CD14-positive monocyte (primary cell): ENCODE data around the gene DNAI2. TPM values are rescaled to one million over a fixed set of nuclear protein-coding genes. Genes with fewer than 3 reads are reported as not detected.
A peak's percentile ranks its signal among the peaks of the same experiment; 100 is the strongest.

Source experiments
- DNase-seq, 3 donors: peaks; one replicate each; pipeline ENCODE4 v3.0.0-alpha.2; 2011 to 2022
- H2AFZ ChIP-seq: 2 replicates; pipeline ENCODE4 v1.6.0; 2012; ENCODE audit warnings: mild to moderate bottlenecking, low read depth, low read length, inconsistent platforms; ENCODE audit not compliant: insufficient read depth, poor library complexity, severe bottlenecking
- H3K27ac ChIP-seq, 2 donors: 1 replicate in 1 of 2; 2 replicates in 1 of 2; pipeline ENCODE4 v1.5.1; 2012 to 2013; ENCODE audit warnings: low read length in 2 of 2, control low read depth in 1 of 2, inconsistent platforms in 1 of 2, low read depth in 1 of 2, mild to moderate bottlenecking in 1 of 2
- H3K27me3 ChIP-seq, 2 donors: one replicate each; pipeline versions ENCODE4 v1.6.0 to v1.6.1; 2011 to 2013; ENCODE audit warnings: low read length in 2 of 2; ENCODE audit not compliant: control insufficient read depth in 2 of 2, insufficient read depth in 2 of 2
- H3K36me3 ChIP-seq, 2 donors: replicated peaks in 1 of 2; 1 replicate in 1 of 2; 2 replicates in 1 of 2; pipeline versions ENCODE4 v1.5.1 to v1.6.1; 2012 to 2013; ENCODE audit warnings: low read length in 2 of 2, control low read depth in 1 of 2, inconsistent platforms in 1 of 2, mild to moderate bottlenecking in 1 of 2; ENCODE audit not compliant: insufficient read depth in 2 of 2, control insufficient read depth in 1 of 2
- H3K4me1 ChIP-seq, 2 donors: 1 replicate in 1 of 2; 2 replicates in 1 of 2; pipeline versions ENCODE4 v1.5.1 to v1.6.1; 2012 to 2013; ENCODE audit warnings: low read length in 2 of 2, control low read depth in 1 of 2, inconsistent platforms in 1 of 2, mild to moderate bottlenecking in 1 of 2, moderate library complexity in 1 of 2; ENCODE audit not compliant: insufficient read depth in 2 of 2, control insufficient read depth in 1 of 2
- H3K4me2 ChIP-seq: replicated peaks from 2 replicates; pipeline ENCODE3; 2012; ENCODE audit warnings: low read length, moderate library complexity, mild to moderate bottlenecking; ENCODE audit not compliant: poor library complexity, severe bottlenecking; ENCODE audit errors: extremely low read depth
- H3K4me3 ChIP-seq, 3 experiments: fragments of 200-600 bp in 1 of 3; sonication (generic) in 1 of 3; replicated peaks in 1 of 3; 1 replicate in 2 of 3; 2 replicates in 1 of 3; pipeline ENCODE4 v1.5.1; 2011 to 2013; ENCODE audit warnings: low read length in 3 of 3, mild to moderate bottlenecking in 3 of 3, control low read depth in 2 of 3, low read depth in 2 of 3, inconsistent platforms in 1 of 3, moderate library complexity in 1 of 3
- H3K79me2 ChIP-seq: 2 replicates; pipeline ENCODE4 v1.6.0; 2012; ENCODE audit warnings: mild to moderate bottlenecking, control low read depth, inconsistent platforms, low read length, moderate library complexity; ENCODE audit not compliant: insufficient read depth
- H3K9ac ChIP-seq: 2 replicates; pipeline ENCODE4 v1.6.0; 2017; ENCODE audit warnings: low read length, mild to moderate bottlenecking; ENCODE audit not compliant: insufficient read depth, poor library complexity, severe bottlenecking
- H3K9me3 ChIP-seq, 2 donors: replicated peaks in 1 of 2; 1 replicate in 1 of 2; 2 replicates in 1 of 2; pipeline versions ENCODE4 v1.5.1 to v1.6.1; 2012 to 2013; ENCODE audit warnings: low read length in 2 of 2, control low read depth in 1 of 2; ENCODE audit not compliant: control insufficient read depth in 1 of 2, insufficient read depth in 1 of 2
- H4K20me1 ChIP-seq: 2 replicates; pipeline ENCODE4 v1.6.0; 2012; ENCODE audit warnings: mild to moderate bottlenecking, low read length, control low read depth, moderate library complexity; ENCODE audit not compliant: insufficient read depth
- H3K27ac Mint-ChIP-seq, 7 donors: one replicate each; pipeline ENCODE4 v1.8.0; 2020; ENCODE audit warnings: mild to moderate bottlenecking in 7 of 7, mixed read lengths in 7 of 7, moderate library complexity in 6 of 7, inconsistent platforms in 2 of 7
- H3K27me3 Mint-ChIP-seq, 3 donors: one replicate each; pipeline ENCODE4 v1.8.0; 2021 to 2022; ENCODE audit warnings: low read depth in 3 of 3, mild to moderate bottlenecking in 3 of 3, mixed read lengths in 3 of 3, moderate library complexity in 3 of 3, inconsistent platforms in 1 of 3
- H3K36me3 Mint-ChIP-seq, 2 donors: one replicate each; pipeline ENCODE4 v1.8.0; 2020; ENCODE audit warnings: mixed read lengths in 2 of 2, inconsistent platforms in 1 of 2, mild to moderate bottlenecking in 1 of 2
- H3K4me1 Mint-ChIP-seq: one replicate; pipeline ENCODE4 v1.8.0; 2020; ENCODE audit warnings: mild to moderate bottlenecking, mixed read lengths
- H3K4me3 Mint-ChIP-seq, 2 donors: one replicate each; pipeline ENCODE4 v1.8.0; 2020; ENCODE audit warnings: mild to moderate bottlenecking in 2 of 2, mixed read lengths in 2 of 2, moderate library complexity in 1 of 2
- H3K9me3 Mint-ChIP-seq, 7 donors: one replicate each; pipeline ENCODE4 v1.8.0; 2020 to 2022; ENCODE audit warnings: mixed read lengths in 7 of 7, mild to moderate bottlenecking in 6 of 7, moderate library complexity in 6 of 7, inconsistent platforms in 2 of 7
- CTCF ChIP-seq: fragments of 200-600 bp; IDR thresholded peaks from one replicate; pipeline ENCODE4 v1.8.0; 2022; ENCODE audit warnings: antibody characterized with exemption, mild to moderate bottlenecking
- WGBS: methylation state at CpG from one replicate; pipeline ENCODE4 v1.1.5; 2013; ENCODE audit warnings: missing lambda C conversion rate; ENCODE audit not compliant: insufficient coverage; 5-methylcytosine and 5-hydroxymethylcytosine counted together
- intact Hi-C, 2 donors: fragments of 100-400 bp; cut with micrococcal nuclease; formaldehyde crosslinking; loops; one replicate each; pipeline versions ENCODE4 v1.15.0 to v1.15.1; 2023
- polyA plus RNA-seq, 3 donors: library from polyadenylated mRNA; depleted of rRNA in 1 of 3; unstranded in 2 of 3; stranded (reverse) in 1 of 3; fragments of 300-500 nt in 2 of 3; fragments of >200 nt in 1 of 3; fragmentation: Illumina TruSeq in 2 of 3; gene quantifications; 1 replicate in 2 of 3; 2 replicates in 1 of 3; pipeline ENCODE4 v1.2.3, GENCODE V29; 2012 to 2021

DNAI2 gene
- polyA plus RNA-seq, 3 donors: 0.07 TPM; not detected in 2

GRCh38 chr17:74318391-74318790, 44.4 kb downstream of the DNAI2 start:
- Histone ChIP-seq H3K27me3 (no peaks in the 10 kb centered on the region), H3K4me1 (no peaks in the 10 kb centered on the region), H4K20me1 (no peaks in the 10 kb centered on the region), H3K4me3 (no peak overlapping the region), H3K9ac (no peak overlapping the region), H3K9me3 (peaks cover 0 to 6% of the 10 kb centered on the region in 2 donors), H3K79me2 (no peaks in the 10 kb centered on the region), H3K36me3 (no peaks in the 10 kb centered on the region), H3K27ac (no peak overlapping the region), H3K4me2 (no peak overlapping the region), H2AFZ (no peak overlapping the region)
- Mint-ChIP-seq H3K4me3 (no peak overlapping the region), H3K4me1 (no peaks in the 10 kb centered on the region), H3K27ac (no peak overlapping the region), H3K9me3 (peaks cover 0 to 7% (median 2%) of the 10 kb centered on the region in 7 donors), H3K27me3 (peaks cover 14 to 23% (median 20%) of the 10 kb centered on the region in 3 donors), H3K36me3 (no peaks in the 10 kb centered on the region)
- WGBS: 97% methylated on average over 10 of the region's 10 CpGs
- TF ChIP-seq CTCF: no peak
- intact Hi-C loops: no loop called here
- no peak for DNase-seq

GRCh38 chr17:74324521-74324920, 50.5 kb downstream of the DNAI2 start:
- peaks cover 0 to 10% (median 0%) of the 10 kb centered on the region in 7 donors for H3K9me3 Mint-ChIP-seq
- H3K27me3 ChIP-seq: peaks cover 12 to 38% of the 10 kb centered on the region in 2 donors
- H3K4me1 ChIP-seq: peaks cover 10 to 20% of the 10 kb centered on the region in 2 donors
- H3K9me3 ChIP-seq: no peaks in the 10 kb centered on the region
- peaks cover 0 to 3% of the 10 kb centered on the region in 2 donors for H3K36me3 Mint-ChIP-seq
- H4K20me1 ChIP-seq: no peaks in the 10 kb centered on the region
- no peaks in the 10 kb centered on the region for H3K79me2 ChIP-seq
- H2AFZ ChIP-seq: no peak overlapping the region
- H3K27ac ChIP-seq: no peak overlapping the region
- H3K9ac ChIP-seq: no peak overlapping the region
- intact Hi-C loops: no loop called here
- H3K4me1 Mint-ChIP-seq: peaks cover 18% of the 10 kb centered on the region
- no peak overlapping the region for H3K4me2 ChIP-seq
- TF ChIP-seq CTCF: no peak
- H3K27ac Mint-ChIP-seq: peak overlapping the region in 1 of 7 donors; percentile 1
- H3K27me3 Mint-ChIP-seq: peaks cover 53 to 58% (median 57%) of the 10 kb centered on the region in 3 donors
- 100% methylated on average over 4 of the region's 6 CpGs for WGBS
- no peak overlapping the region for H3K4me3 ChIP-seq
- no peaks in the 10 kb centered on the region for H3K36me3 ChIP-seq
- no peak for DNase-seq
- peak overlapping the region in 1 of 2 donors; percentile 83 for H3K4me3 Mint-ChIP-seq
